Aorta (tissue), 5 donors: ENCODE measurements around the gene AMELX. TPM values are rescaled to one million over a fixed set of nuclear protein-coding genes. Genes with fewer than 3 reads are reported as not detected.

ENCODE experiments used
- ATAC-seq: fragments of 200-7000 bp; cut with Tn5 transposase; one replicate; pipeline ENCODE4 v1.9.1; 2022; ENCODE audit warnings: moderate library complexity; ENCODE audit not compliant: low FRiP score
- DNase-seq, 2 donors: peaks; one replicate each; pipeline ENCODE4 v3.0.0-alpha.2; 2020
- H3K27ac ChIP-seq, 2 donors: one replicate each; pipeline ENCODE4 v1.5.1; 2013; ENCODE audit warnings: low read length in 2 of 2, mild to moderate bottlenecking in 2 of 2, moderate library complexity in 2 of 2, control low read depth in 1 of 2, inconsistent platforms in 1 of 2, low read depth in 1 of 2
- H3K27me3 ChIP-seq, 2 donors: one replicate each; pipeline ENCODE4 v1.6.1; 2013; ENCODE audit warnings: control low read depth in 1 of 2, low read length in 1 of 2, mild to moderate bottlenecking in 1 of 2, moderate library complexity in 1 of 2; ENCODE audit not compliant: insufficient read depth in 2 of 2, control insufficient read depth in 1 of 2
- H3K36me3 ChIP-seq, 2 donors: one replicate each; pipeline ENCODE4 v1.6.1; 2013; ENCODE audit warnings: control low read depth in 1 of 2, low read length in 1 of 2, mild to moderate bottlenecking in 1 of 2; ENCODE audit not compliant: insufficient read depth in 2 of 2, control insufficient read depth in 1 of 2
- H3K4me1 ChIP-seq, 2 donors: one replicate each; pipeline ENCODE4 v1.6.1; 2013; ENCODE audit warnings: low read length in 2 of 2, control low read depth in 1 of 2, mild to moderate bottlenecking in 1 of 2, moderate library complexity in 1 of 2; ENCODE audit not compliant: insufficient read depth in 2 of 2, control insufficient read depth in 1 of 2
- H3K4me3 ChIP-seq, 2 donors: one replicate each; pipeline ENCODE4 v1.5.1; 2013; ENCODE audit warnings: low read length in 2 of 2, control low read depth in 1 of 2, mild to moderate bottlenecking in 1 of 2
- H3K9me3 ChIP-seq: one replicate; pipeline ENCODE4 v1.6.1; 2013; ENCODE audit warnings: mild to moderate bottlenecking, low read length; ENCODE audit not compliant: control insufficient read depth
- WGBS, 2 donors: extraction: QIAGEN DNeasy Blood & Tissue Kit; methylation state at CpG; one replicate each; pipeline ENCODE4 v1.1.7; 2013; 5-methylcytosine and 5-hydroxymethylcytosine counted together
- intact Hi-C, 2 donors: fragments of 100-400 bp; cut with DNase I; formaldehyde crosslinking; loops; one replicate each; pipeline versions ENCODE4 v1.14.2 to v1.15.0; 2022
- polyA plus RNA-seq, 2 donors: library from polyadenylated mRNA; stranded (reverse); fragments of 200-250 nt; gene quantifications; one replicate each; pipeline ENCODE4 v1.2.3, GENCODE V29; 2013
- total RNA-seq, 2 donors: library from RNA; stranded (reverse); fragmentation: NEBNext Ultra II Directional; extraction: Animal tissue kit (Norgen Biotek cat#: 25700); gene quantifications; one replicate each; pipeline ENCODE4 v1.2.1, GENCODE V29; 2021
- donor health status: healthy with polysubstance abuse.
- donor health status: Bipolar disorder and iron deficiency.
- donor health status: DM: no; HTN: no; CAD: no.
- donor health status: DM: no; HTN: no; CAD: no.
- donor health status: DM: yes; HTN: yes; CAD: no.

The AMELX gene
- total and polyA plus RNA-seq, 4 donors = not detected

GRCh38 chrX:11287505-11287904 is 5.7 kb upstream of the AMELX start:
- H3K4me1 ChIP-seq = no peaks in the 10 kb centered on the region
- no peaks in the 10 kb centered on the region for H3K27me3 ChIP-seq
- 5 to 27% methylated on average over 1 of the region's 1 CpG for WGBS, 2 donors
- H3K36me3 ChIP-seq = no peaks in the 10 kb centered on the region
- H3K27ac ChIP-seq = no peak overlapping the region
- H3K9me3 ChIP-seq = no peaks in the 10 kb centered on the region
- H3K4me3 ChIP-seq = no peak overlapping the region
- intact Hi-C loops = no loop called here
- ATAC-seq (no peak), DNase-seq (no peak)

DNA sequence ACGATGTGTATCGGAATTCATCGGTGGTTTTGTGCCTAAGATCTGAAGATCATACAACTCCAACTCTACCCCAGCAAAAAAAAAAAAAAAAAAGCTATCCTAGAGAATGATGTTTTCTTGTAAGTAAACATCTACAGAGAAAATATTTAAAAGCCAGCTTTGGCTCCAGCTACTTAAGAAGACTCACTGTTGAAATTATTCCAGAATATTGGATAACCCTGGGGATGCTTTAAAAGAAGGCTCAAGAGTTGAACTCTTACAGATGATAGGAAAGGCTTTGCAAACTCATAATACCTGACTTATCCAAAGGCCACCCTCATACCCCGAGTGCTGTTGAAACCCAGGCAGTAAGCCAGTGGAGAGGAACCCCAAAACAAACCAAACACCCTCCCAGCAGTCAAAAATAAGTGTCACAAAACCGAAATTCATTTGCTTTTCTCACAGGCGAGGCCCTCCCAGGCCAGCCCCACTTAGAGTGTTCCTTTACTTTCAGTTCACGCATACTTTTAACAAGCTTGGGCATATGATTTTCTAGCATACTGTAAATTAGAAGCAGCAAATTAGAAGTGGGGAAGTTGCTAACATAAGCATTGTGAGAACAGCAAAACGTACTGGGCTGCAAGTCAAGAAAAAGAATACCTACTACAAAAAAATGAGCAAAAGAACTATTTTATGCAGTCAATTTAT is 2.7 kb upstream of the AMELX start:
- H3K27me3 ChIP-seq = no peaks in the 10 kb centered on the region
- ATAC-seq (no peak), DNase-seq (no peak)
- no peak overlapping the region for H3K27ac ChIP-seq
- no peak overlapping the region for H3K4me3 ChIP-seq
- WGBS, 2 donors = 72 to 94% methylated on average over 8 of the region's 8 CpGs
- H3K9me3 ChIP-seq = no peaks in the 10 kb centered on the region
- H3K4me1 ChIP-seq = no peaks in the 10 kb centered on the region
- H3K36me3 ChIP-seq = no peaks in the 10 kb centered on the region
- intact Hi-C loops = no loop called here

- Histone ChIP-seq H3K36me3 (no peaks in the 10 kb centered on the region), H3K4me1 (no peaks in the 10 kb centered on the region), H3K27me3 (no peaks in the 10 kb centered on the region), H3K27ac (no peak overlapping the region), H3K4me3 (no peak overlapping the region), H3K9me3 (no peaks in the 10 kb centered on the region)
- intact Hi-C loops = no loop called here
- no peak for DNase-seq
- 51 to 65% methylated on average over 5 of the region's 5 CpGs for WGBS, 2 donors
- ATAC-seq = no peak
Measured at GRCh38 chrX:11296051-11296450, 2.8 kb downstream of the AMELX start.

DNA sequence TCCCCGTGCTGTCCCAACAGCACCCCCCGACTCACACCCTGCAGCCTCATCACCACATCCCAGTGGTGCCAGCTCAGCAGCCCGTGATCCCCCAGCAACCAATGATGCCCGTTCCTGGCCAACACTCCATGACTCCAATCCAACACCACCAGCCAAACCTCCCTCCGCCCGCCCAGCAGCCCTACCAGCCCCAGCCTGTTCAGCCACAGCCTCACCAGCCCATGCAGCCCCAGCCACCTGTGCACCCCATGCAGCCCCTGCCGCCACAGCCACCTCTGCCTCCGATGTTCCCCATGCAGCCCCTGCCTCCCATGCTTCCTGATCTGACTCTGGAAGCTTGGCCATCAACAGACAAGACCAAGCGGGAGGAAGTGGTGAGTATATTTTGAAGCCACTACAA is 5.4 kb downstream of the AMELX start:
- H3K27ac ChIP-seq = no peak overlapping the region
- DNase-seq (no peak), ATAC-seq (no peak)
- intact Hi-C loops = no loop called here
- H3K9me3 ChIP-seq = no peaks in the 10 kb centered on the region
- no peaks in the 10 kb centered on the region for H3K36me3 ChIP-seq
- peaks cover 0 to 3% of the 10 kb centered on the region in 2 donors for H3K4me1 ChIP-seq
- no peaks in the 10 kb centered on the region for H3K27me3 ChIP-seq
- no peak overlapping the region for H3K4me3 ChIP-seq
- WGBS, 2 donors = 86 to 97% methylated on average over 9 of the region's 9 CpGs

DNA sequence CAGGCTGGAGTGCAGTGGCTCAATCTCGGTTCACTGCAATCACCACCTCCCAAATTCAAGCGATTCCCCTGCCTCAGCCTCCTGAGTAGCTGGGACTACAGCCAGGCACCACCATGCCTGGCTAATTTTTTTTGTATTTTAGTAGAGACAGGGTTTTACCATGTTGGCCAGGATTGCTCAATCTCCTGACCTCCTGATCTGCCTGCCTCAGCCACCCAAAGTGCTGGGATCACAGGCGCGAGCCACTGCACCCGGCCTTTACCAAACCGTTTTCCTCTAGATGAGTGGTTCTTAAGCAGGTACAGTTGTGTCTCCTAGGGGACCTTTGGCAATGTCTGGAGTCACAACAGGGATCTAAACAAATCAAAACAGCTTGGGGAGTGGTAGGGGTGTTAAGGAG is 11.6 kb downstream of the AMELX start:
- 76 to 92% methylated on average over 6 of the region's 6 CpGs for WGBS, 2 donors
- H3K27ac ChIP-seq = no peak overlapping the region
- no peaks in the 10 kb centered on the region for H3K9me3 ChIP-seq
- H3K4me3 ChIP-seq = no peak overlapping the region
- intact Hi-C loops = no loop called here
- no peak for ATAC-seq
- H3K36me3 ChIP-seq = no peaks in the 10 kb centered on the region
- H3K27me3 ChIP-seq = no peaks in the 10 kb centered on the region
- no peak for DNase-seq
- H3K4me1 ChIP-seq = peaks cover 0 to 3% of the 10 kb centered on the region in 2 donors

GRCh38 chrX:11305641-11306040 is 12.4 kb downstream of the AMELX start:
- Histone ChIP-seq H3K36me3 (no peaks in the 10 kb centered on the region), H3K9me3 (no peaks in the 10 kb centered on the region), H3K27me3 (no peaks in the 10 kb centered on the region), H3K4me3 (no peak overlapping the region), H3K4me1 (peaks cover 0 to 3% of the 10 kb centered on the region in 2 donors), H3K27ac (no peak overlapping the region)
- no peak for DNase-seq
- intact Hi-C loops = no loop called here
- WGBS, 2 donors = 82 to 88% methylated on average over 1 of the region's 1 CpG
- ATAC-seq = no peak

- DNase-seq (no peak), ATAC-seq (no peak)
- Histone ChIP-seq H3K27ac (no peak overlapping the region), H3K27me3 (no peaks in the 10 kb centered on the region), H3K36me3 (no peaks in the 10 kb centered on the region), H3K4me1 (no peaks in the 10 kb centered on the region), H3K9me3 (no peaks in the 10 kb centered on the region), H3K4me3 (no peak overlapping the region)
- WGBS, 2 donors = 59 to 64% methylated on average over 5 of the region's 5 CpGs
- intact Hi-C loops = no loop called here
Measured at GRCh38 chrX:11309220-11309619, 16.0 kb downstream of the AMELX start.

DNA sequence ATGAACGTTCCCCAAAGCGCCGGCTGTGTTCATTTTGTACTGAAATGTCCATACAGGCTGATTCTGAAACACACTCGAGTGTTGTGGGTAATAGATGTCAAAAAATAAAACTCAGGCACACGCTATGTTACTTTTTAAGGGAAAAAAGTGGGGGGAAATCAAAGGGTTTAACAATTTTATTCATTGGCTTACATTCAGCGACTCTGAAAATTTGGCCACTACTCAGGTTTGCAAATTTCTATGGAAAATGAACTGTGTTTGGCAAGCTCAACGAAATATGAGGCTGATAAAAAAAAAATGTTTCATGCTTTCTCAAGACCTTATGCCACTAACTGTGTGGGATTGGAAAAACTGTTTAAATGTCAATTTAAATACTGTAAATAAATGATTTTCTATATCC is 18.5 kb downstream of the AMELX start:
- Histone ChIP-seq H3K9me3 (no peaks in the 10 kb centered on the region), H3K4me1 (no peaks in the 10 kb centered on the region), H3K36me3 (no peaks in the 10 kb centered on the region), H3K4me3 (no peak overlapping the region), H3K27ac (no peak overlapping the region), H3K27me3 (no peaks in the 10 kb centered on the region)
- 21 to 32% methylated on average over 7 of the region's 7 CpGs for WGBS, 2 donors
- no peak for ATAC-seq
- intact Hi-C loops = no loop called here
- DNase-seq = no peak

GRCh38 chrX:11319806-11320520 is 26.8 kb downstream of the AMELX start:
- H3K27ac ChIP-seq = no peak overlapping the region
- no peaks in the 10 kb centered on the region for H3K27me3 ChIP-seq
- intact Hi-C loops = no loop called here
- ATAC-seq (no peak), DNase-seq (no peak)
- H3K36me3 ChIP-seq = no peaks in the 10 kb centered on the region
- H3K4me1 ChIP-seq = no peaks in the 10 kb centered on the region
- no peak overlapping the region for H3K4me3 ChIP-seq
- no peaks in the 10 kb centered on the region for H3K9me3 ChIP-seq
- 83 to 90% methylated on average over 7 of the region's 7 CpGs for WGBS, 2 donors
